ENCODE measurements around the gene KRTAP5-10. TPM values are rescaled to one million over a fixed set of nuclear protein-coding genes. Genes with fewer than 3 reads are reported as not detected.
"Not testable (repeated sequence)": the region's sequence is repeated elsewhere in the genome, so short reads cannot be mapped to it uniquely, and the experiment has no call there.

Gene KRTAP5-10
- total and polyA plus RNA-seq, 2 donors (not counting 1 experiment from before 2014, with no cell fraction given): not detected

DNA sequence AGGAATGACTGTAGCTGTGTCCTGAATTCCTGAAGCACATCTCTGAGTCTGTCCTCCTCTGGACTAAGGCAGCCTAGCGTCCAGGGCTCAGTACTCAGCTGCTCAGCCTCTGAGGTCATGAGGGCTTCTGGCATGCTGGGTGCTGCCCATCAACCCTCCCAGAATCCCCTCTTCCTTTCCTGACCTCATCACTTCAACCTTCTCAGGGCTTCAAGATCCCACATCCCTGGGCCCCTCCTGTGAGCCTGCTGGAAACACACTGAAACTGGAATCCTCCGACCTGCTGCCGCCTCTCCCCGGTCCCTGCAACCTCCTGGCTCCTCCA, 26.7 kb upstream of the KRTAP5-10 start:
- TF ChIP-seq, protein P1, sequence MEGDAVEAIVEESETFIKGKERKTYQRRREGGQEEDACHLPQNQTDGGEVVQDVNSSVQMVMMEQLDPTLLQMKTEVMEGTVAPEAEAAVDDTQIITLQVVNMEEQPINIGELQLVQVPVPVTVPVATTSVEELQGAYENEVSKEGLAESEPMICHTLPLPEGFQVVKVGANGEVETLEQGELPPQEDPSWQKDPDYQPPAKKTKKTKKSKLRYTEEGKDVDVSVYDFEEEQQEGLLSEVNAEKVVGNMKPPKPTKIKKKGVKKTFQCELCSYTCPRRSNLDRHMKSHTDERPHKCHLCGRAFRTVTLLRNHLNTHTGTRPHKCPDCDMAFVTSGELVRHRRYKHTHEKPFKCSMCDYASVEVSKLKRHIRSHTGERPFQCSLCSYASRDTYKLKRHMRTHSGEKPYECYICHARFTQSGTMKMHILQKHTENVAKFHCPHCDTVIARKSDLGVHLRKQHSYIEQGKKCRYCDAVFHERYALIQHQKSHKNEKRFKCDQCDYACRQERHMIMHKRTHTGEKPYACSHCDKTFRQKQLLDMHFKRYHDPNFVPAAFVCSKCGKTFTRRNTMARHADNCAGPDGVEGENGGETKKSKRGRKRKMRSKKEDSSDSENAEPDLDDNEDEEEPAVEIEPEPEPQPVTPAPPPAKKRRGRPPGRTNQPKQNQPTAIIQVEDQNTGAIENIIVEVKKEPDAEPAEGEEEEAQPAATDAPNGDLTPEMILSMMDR (conservative IDR thresholded peaks at IDR 0.05 in 1 of 2, IDR thresholded peaks at IDR 0.05 in 1 of 2; ENCODE audit: low read depth in 1 of 2, low read length in 2 of 2): no peak
- TF ChIP-seq EZH2 (IDR thresholded peaks at IDR 0.05; ENCODE audit: low read length, missing control alignments): no peak
- Histone ChIP-seq H3K36me3 (ENCODE audit: control insufficient read depth, insufficient read depth, low read length) (no peaks in the 10 kb centered on the region), H3K9me3 (ENCODE audit: control insufficient read depth, insufficient read depth, low read depth, low read length) (no peaks in the 10 kb centered on the region), H3K27ac (ENCODE audit: insufficient read depth, low read length) (no peak overlapping the region), H3K79me2 (ENCODE audit: control insufficient read depth, insufficient read depth, low read length) (no peaks in the 10 kb centered on the region), H4K20me1 (ENCODE audit: control insufficient read depth, extremely low read depth, insufficient read depth, low read length) (no peaks in the 10 kb centered on the region), H3K9ac (ENCODE audit: insufficient read depth, low read length) (no peak overlapping the region), H3K4me2 (ENCODE audit: extremely low read depth, insufficient read depth, low read length) (no peak overlapping the region), H2AFZ (ENCODE audit: low read length) (no peak overlapping the region), H3K4me1 (ENCODE audit: control insufficient read depth, extremely low read depth, insufficient read depth, low read length) (no peaks in the 10 kb centered on the region), H3K4me3 (replicated peaks in 1 of 4; ENCODE audit: control extremely low read depth in 1 of 4, insufficient read depth in 1 of 4, low read depth in 3 of 4, low read length in 4 of 4) (no peak overlapping the region), H3K27me3 (ENCODE audit: control insufficient read depth, insufficient read depth, low read length) (peaks cover 3% of the 10 kb centered on the region)
- DNase-seq (ENCODE audit: low read depth in 2 of 2): no peak

- Histone ChIP-seq H3K4me3 (replicated peaks in 1 of 4; ENCODE audit: control extremely low read depth in 1 of 4, insufficient read depth in 1 of 4, low read depth in 3 of 4, low read length in 4 of 4) (no peak overlapping the region), H3K4me2 (ENCODE audit: extremely low read depth, insufficient read depth, low read length) (no peak overlapping the region), H3K27me3 (ENCODE audit: control insufficient read depth, insufficient read depth, low read length) (peaks cover 3% of the 10 kb centered on the region), H3K36me3 (ENCODE audit: control insufficient read depth, insufficient read depth, low read length) (no peaks in the 10 kb centered on the region), H3K9me3 (ENCODE audit: control insufficient read depth, insufficient read depth, low read depth, low read length) (no peaks in the 10 kb centered on the region), H3K4me1 (ENCODE audit: control insufficient read depth, extremely low read depth, insufficient read depth, low read length) (no peaks in the 10 kb centered on the region), H2AFZ (ENCODE audit: low read length) (no peak overlapping the region), H3K79me2 (ENCODE audit: control insufficient read depth, insufficient read depth, low read length) (no peaks in the 10 kb centered on the region), H3K9ac (ENCODE audit: insufficient read depth, low read length) (no peak overlapping the region), H4K20me1 (ENCODE audit: control insufficient read depth, extremely low read depth, insufficient read depth, low read length) (no peaks in the 10 kb centered on the region), H3K27ac (ENCODE audit: insufficient read depth, low read length) (no peak overlapping the region)
- DNase-seq (ENCODE audit: low read depth in 2 of 2): no peak
- TF ChIP-seq, protein P1 (conservative IDR thresholded peaks at IDR 0.05 in 1 of 2, IDR thresholded peaks at IDR 0.05 in 1 of 2; ENCODE audit: low read depth in 1 of 2, low read length in 2 of 2): no peak
- TF ChIP-seq EZH2 (IDR thresholded peaks at IDR 0.05; ENCODE audit: low read length, missing control alignments): no peak
Observed at GRCh38 chr11:71539017-71539416, 26.3 kb upstream of the KRTAP5-10 start.

DNA sequence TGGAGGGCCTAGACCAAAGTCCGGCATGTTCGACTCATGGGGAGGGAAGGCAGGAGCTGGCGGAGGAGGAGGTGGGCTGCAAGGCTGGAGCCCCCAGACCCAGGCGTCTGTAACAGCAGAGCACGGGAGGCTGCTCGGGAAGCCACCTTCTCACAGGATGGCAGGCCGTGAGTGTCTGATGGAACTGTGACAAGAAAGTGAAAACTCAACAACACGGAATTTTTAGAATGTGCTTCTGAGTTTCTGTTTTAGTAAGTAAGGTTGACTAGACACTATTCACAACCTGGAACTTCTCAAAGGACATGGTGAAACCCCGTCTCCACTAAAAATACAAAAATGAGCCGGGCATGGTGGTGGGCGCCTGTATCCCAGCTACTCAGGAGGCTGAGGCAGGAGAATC, 25.4 kb upstream of the KRTAP5-10 start:
- H3K9ac ChIP-seq (ENCODE audit: insufficient read depth, low read length); H2AFZ ChIP-seq (ENCODE audit: low read length); H3K4me3 ChIP-seq (replicated peaks in 1 of 4; ENCODE audit: control extremely low read depth in 1 of 4, insufficient read depth in 1 of 4, low read depth in 3 of 4, low read length in 4 of 4); H4K20me1 ChIP-seq (ENCODE audit: control insufficient read depth, extremely low read depth, insufficient read depth, low read length); H3K79me2 ChIP-seq (ENCODE audit: control insufficient read depth, insufficient read depth, low read length); DNase-seq (ENCODE audit: low read depth in 2 of 2); H3K27ac ChIP-seq (ENCODE audit: insufficient read depth, low read length); H3K27me3 ChIP-seq (ENCODE audit: control insufficient read depth, insufficient read depth, low read length); H3K4me2 ChIP-seq (ENCODE audit: extremely low read depth, insufficient read depth, low read length); H3K9me3 ChIP-seq (ENCODE audit: control insufficient read depth, insufficient read depth, low read depth, low read length); H3K4me1 ChIP-seq (ENCODE audit: control insufficient read depth, extremely low read depth, insufficient read depth, low read length); H3K36me3 ChIP-seq (ENCODE audit: control insufficient read depth, insufficient read depth, low read length): not testable (repeated sequence)

DNA sequence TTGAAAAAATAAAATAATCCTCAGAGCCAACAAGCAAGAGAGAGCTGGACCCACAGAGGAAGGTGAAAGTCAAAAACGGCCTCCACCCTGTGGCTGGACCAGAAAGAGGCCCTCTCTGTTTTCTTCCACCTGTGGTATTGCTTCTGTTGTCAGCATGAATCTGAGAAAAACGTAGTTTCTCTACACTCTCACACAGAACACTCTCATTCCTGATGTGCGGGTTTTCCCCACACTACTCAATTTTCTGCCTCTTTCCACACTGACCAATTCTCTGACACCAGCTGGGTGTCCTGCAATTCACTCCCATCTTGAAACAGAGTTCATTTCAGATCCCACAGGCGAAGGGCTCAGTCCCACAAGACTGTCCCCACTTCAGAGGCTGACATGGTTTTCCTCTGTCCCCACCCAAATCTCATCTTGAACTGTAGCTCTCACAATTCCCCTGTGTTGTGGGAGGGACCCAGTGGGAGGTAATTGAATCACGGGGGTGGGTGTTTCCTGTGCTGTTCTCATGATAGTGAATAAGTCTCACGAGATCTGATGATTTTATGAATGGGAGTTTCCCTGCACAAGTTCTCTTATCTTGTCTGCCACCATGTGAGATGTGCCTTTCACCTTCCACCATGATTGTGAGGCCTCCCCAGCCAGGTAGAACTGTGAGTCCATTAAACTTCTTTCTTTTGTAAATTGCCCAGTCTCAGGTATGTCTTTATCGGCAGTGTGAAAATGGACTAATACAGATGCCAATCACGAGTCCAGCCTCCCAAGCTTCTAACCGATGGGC, 24.6 kb upstream of the KRTAP5-10 start:
- not testable (repeated sequence) for H3K36me3 ChIP-seq (ENCODE audit: control insufficient read depth, insufficient read depth, low read length); H3K27me3 ChIP-seq (ENCODE audit: control insufficient read depth, insufficient read depth, low read length); H3K4me3 ChIP-seq (replicated peaks in 1 of 4; ENCODE audit: control extremely low read depth in 1 of 4, insufficient read depth in 1 of 4, low read depth in 3 of 4, low read length in 4 of 4); H3K4me2 ChIP-seq (ENCODE audit: extremely low read depth, insufficient read depth, low read length); H3K9me3 ChIP-seq (ENCODE audit: control insufficient read depth, insufficient read depth, low read depth, low read length); H2AFZ ChIP-seq (ENCODE audit: low read length); H4K20me1 ChIP-seq (ENCODE audit: control insufficient read depth, extremely low read depth, insufficient read depth, low read length); H3K9ac ChIP-seq (ENCODE audit: insufficient read depth, low read length); H3K27ac ChIP-seq (ENCODE audit: insufficient read depth, low read length); DNase-seq (ENCODE audit: low read depth in 2 of 2); H3K4me1 ChIP-seq (ENCODE audit: control insufficient read depth, extremely low read depth, insufficient read depth, low read length); H3K79me2 ChIP-seq (ENCODE audit: control insufficient read depth, insufficient read depth, low read length)

Data from fibroblast of lung (primary cell).